K562 (cell line): ENCODE data around the gene STOML3. TPM values are rescaled to one million over a fixed set of nuclear protein-coding genes. Genes with fewer than 3 reads are reported as not detected.
"Not testable (repeated sequence)": the region's sequence is repeated elsewhere in the genome, so short reads cannot be mapped to it uniquely, and the experiment has no call there.

Source experiments
- ATAC-seq: fragments of 200-7000 bp; cut with Tn5 transposase; 3 replicates; pipeline ENCODE4 v1.9.1; 2020; ENCODE audit warnings: moderate library complexity
- BruUV-seq: library from RNA; stranded (reverse); fragments of 400-500 nt; replicated peaks from 2 replicates; lab custom pipeline; 2021; lab: Mats Ljungman, UMichigan
- CTCF ChIA-PET: fragments of 300-600 bp; formaldehyde crosslinking; extraction: SDS; loops from one replicate; lab custom pipeline; 2021; ENCODE audit warnings: low intra/inter-chr PET ratio; lab: Yijun Ruan, JAX
- POLR2A ChIA-PET: fragments of 300-600, 350-650 bp; sonication (Branson Sonifier 250); formaldehyde crosslinking; extraction: SDS; loops from one replicate; lab custom pipeline; 2021; ENCODE audit warnings: antibody characterized with exemption, inconsistent platforms; lab: Yijun Ruan, JAX
- DNase-seq, 4 experiments: peaks; one replicate each; pipeline versions ENCODE4 v3.0.0 to v3.0.0-alpha.2; 2011 to 2018; ENCODE audit warnings: low spot score in 3 of 4, mixed read lengths in 3 of 4; ENCODE audit errors: extremely low read depth in 1 of 4
- FAIRE-seq: peaks from 2 replicates; lab custom pipeline; 2011; peaks lifted over from hg19 to GRCh38; lab: Jason Lieb, UNC
- H2AFZ ChIP-seq: 2 replicates; pipeline ENCODE4 v1.6.0; 2011; ENCODE audit warnings: low read depth, low read length, control low read depth, inconsistent platforms
- H3K27ac ChIP-seq: fragments of 200-600 bp; 3 replicates; pipeline ENCODE4 v1.8.0; 2011; ENCODE audit warnings: low read depth, mild to moderate bottlenecking, control low read depth, inconsistent platforms, low read length, moderate library complexity, mixed read lengths; ENCODE audit errors: extremely low read depth
- H3K27me3 ChIP-seq, 2 experiments: fragments of 300-600 bp in 1 of 2; 2 replicates in 1 of 2; 3 replicates in 1 of 2; pipeline versions ENCODE4 v1.6.0 to v1.8.0; 2011; ENCODE audit warnings: inconsistent platforms in 2 of 2, low read length in 2 of 2, mild to moderate bottlenecking in 1 of 2, mixed read lengths in 1 of 2, moderate library complexity in 1 of 2; ENCODE audit not compliant: control insufficient read depth in 2 of 2, insufficient read depth in 2 of 2
- H3K36me3 ChIP-seq: fragments of 300-600 bp; 3 replicates; pipeline ENCODE4 v1.8.0; 2011; ENCODE audit warnings: mild to moderate bottlenecking, low read length, inconsistent platforms; ENCODE audit not compliant: control insufficient read depth, insufficient read depth
- H3K4me1 ChIP-seq, 2 experiments: fragments of 200-600 bp in 1 of 2; replicated peaks in 1 of 2; 2 replicates in 1 of 2; 3 replicates in 1 of 2; pipeline versions ENCODE4 v1.5.1 to v1.8.0; 2011; ENCODE audit warnings: inconsistent platforms in 2 of 2, low read length in 2 of 2, mild to moderate bottlenecking in 1 of 2, mixed read lengths in 1 of 2, moderate library complexity in 1 of 2; ENCODE audit not compliant: control insufficient read depth in 2 of 2, insufficient read depth in 2 of 2
- H3K4me2 ChIP-seq: 2 replicates; pipeline ENCODE4 v1.6.1; 2011; ENCODE audit warnings: low read length, control low read depth, inconsistent platforms, mixed read lengths; ENCODE audit not compliant: insufficient read depth
- H3K4me3 ChIP-seq: fragments of 200-600 bp; sonication (generic), shearing (Covaris generic); 2 replicates; pipeline ENCODE4 v1.5.1; 2016; ENCODE audit warnings: control low read depth, inconsistent platforms
- H3K79me2 ChIP-seq: fragments of 200-600 bp; 3 replicates; pipeline ENCODE4 v1.8.0; 2011; ENCODE audit warnings: low read length, inconsistent platforms; ENCODE audit not compliant: control insufficient read depth, insufficient read depth
- H3K9ac ChIP-seq, 2 experiments: 2 replicates each; pipeline versions ENCODE4 v1.6.0 to v1.6.1; 2011; ENCODE audit warnings: low read depth in 2 of 2, low read length in 2 of 2, control low read depth in 1 of 2, inconsistent platforms in 1 of 2, mild to moderate bottlenecking in 1 of 2, mixed read lengths in 1 of 2; ENCODE audit not compliant: insufficient read depth in 1 of 2
- H3K9me1 ChIP-seq: one replicate; pipeline ENCODE4 v1.6.0; 2011; ENCODE audit warnings: inconsistent platforms, mild to moderate bottlenecking, low read length, moderate library complexity; ENCODE audit not compliant: control insufficient read depth, insufficient read depth
- H3K9me3 ChIP-seq: replicated peaks from 2 replicates; pipeline ENCODE4 v1.5.1; 2011; ENCODE audit warnings: low read depth, low read length, inconsistent platforms; ENCODE audit not compliant: control insufficient read depth, insufficient read depth
- H4K20me1 ChIP-seq: replicated peaks from 2 replicates; pipeline ENCODE4 v1.6.1; 2011; ENCODE audit warnings: low read length, inconsistent platforms, mixed read lengths; ENCODE audit not compliant: control insufficient read depth, insufficient read depth
- DACH1 ChIP-seq: fragments of 450-650 bp; IDR thresholded peaks from 2 replicates; pipeline ENCODE4 v1.6.1; 2018; ENCODE audit not compliant: partially characterized antibody
- NFYB ChIP-seq: IDR thresholded peaks from 2 replicates; pipeline ENCODE4 v1.6.1; 2011; ENCODE audit warnings: mild to moderate bottlenecking, moderate library complexity; ENCODE audit not compliant: insufficient read length; ENCODE audit errors: extremely low read depth
- NR1H2 ChIP-seq: sonication (generic); formaldehyde crosslinking; IDR thresholded peaks from 2 replicates; pipeline ENCODE4 v1.4.0; 2020; ENCODE audit warnings: mild to moderate bottlenecking, missing genetic modification reagents
- U2AF1 ChIP-seq: fragments of 200-400 bp; formaldehyde crosslinking; optimal IDR thresholded peaks from 2 replicates; pipeline ENCODE3; 2017; ENCODE audit warnings: mild to moderate bottlenecking, low read depth, low read length, moderate library complexity
- WGBS: fragments of 100-300 bp; shearing (Covaris generic); methylation state at CpG from one replicate; pipeline ENCODE4 v1.1.6; 2016; ENCODE audit warnings: low coverage, mixed read lengths; ENCODE audit not compliant: insufficient coverage; ENCODE audit errors: missing lambda C conversion rate; 5-methylcytosine and 5-hydroxymethylcytosine counted together
- in situ Hi-C: fragments of 300-500 bp; cut with MboI; formaldehyde crosslinking; loops from 4 replicates; pipeline ENCODE4 v1.15.0; 2018; ENCODE audit warnings: inconsistent platforms, mixed read lengths
- intact Hi-C: fragments of 100-400 bp; cut with micrococcal nuclease; formaldehyde crosslinking; loops from 2 replicates; pipeline ENCODE4 v1.14.2; 2022
- polyA plus RNA-seq, 8 experiments: library from polyadenylated mRNA; depleted of rRNA in 4 of 8; stranded (reverse) in 5 of 8; unstranded in 3 of 8; fragments of >200 nt; fragmentation: Nextera tagmentation in 2 of 8; fragmentation: Illumina TruSeq in 1 of 8; extraction: Ambion mirVana in 2 of 8; extraction: Trizol in 1 of 8; gene quantifications; 2 replicates each; pipeline versions ENCODE4 v1.2.1 to v1.2.3, GENCODE V29; 2011 to 2014; ENCODE audit warnings: inconsistent platforms in 1 of 8, missing spikeins in 1 of 8
- total RNA-seq, 7 experiments: library from RNA; depleted of rRNA in 6 of 7; stranded (reverse); fragments of >200 nt in 6 of 7; fragmentation: Illumina TruSeq in 2 of 7; extraction: Trizol in 2 of 7; gene quantifications; 2 replicates each; pipeline versions ENCODE4 v1.2.1 to v1.2.3, GENCODE V29; 2011 to 2021; ENCODE audit warnings: low replicate concordance in 1 of 7

STOML3 gene
- total and polyA plus RNA-seq, 9 of the 15 experiments (the other 6 are each of a cell fraction or from before 2014, with no cell fraction given): 0.04 TPM; not detected in 8

DNA sequence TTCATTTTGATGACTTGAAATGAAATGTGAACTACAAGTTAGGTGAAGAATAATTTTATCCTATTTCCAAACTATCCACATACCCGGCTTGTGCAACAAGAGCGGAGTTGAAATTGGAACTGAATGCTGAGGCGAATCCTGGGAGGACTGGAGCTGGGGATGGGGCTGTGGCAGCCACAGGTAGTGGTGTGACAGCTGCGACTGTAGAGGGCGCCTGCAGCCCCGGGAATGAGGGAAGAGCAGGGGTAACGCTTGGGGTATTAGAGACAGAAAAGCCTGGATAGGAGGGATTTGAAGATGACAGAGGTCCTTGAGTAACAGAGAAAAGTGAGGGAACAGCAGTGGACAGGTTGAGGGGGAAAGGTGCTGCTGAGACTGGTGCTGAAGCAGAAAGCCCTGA is 22.0 kb upstream of the STOML3 start:
- Histone ChIP-seq H3K79me2 (no peaks in the 10 kb centered on the region), H3K27me3 (no peaks in the 10 kb centered on the region), H3K27ac (no peak overlapping the region), H2AFZ (no peak overlapping the region), H3K9me1 (no peaks in the 10 kb centered on the region), H4K20me1 (no peaks in the 10 kb centered on the region), H3K9ac (no peak overlapping the region), H3K9me3 (no peaks in the 10 kb centered on the region), H3K4me3 (no peak overlapping the region), H3K4me2 (no peak overlapping the region), H3K4me1 (no peaks in the 10 kb centered on the region), H3K36me3 (peaks cover 77% of the 10 kb centered on the region)
- CTCF ChIA-PET: no interaction called here
- BruUV-seq: no TSS peak
- 87% methylated on average over 7 of the region's 7 CpGs for WGBS
- intact Hi-C loops: no loop called here
- DNase-seq: peak in 1 of 4 experiments; percentile 12
- POLR2A ChIA-PET: no interaction called here
- no peak for FAIRE-seq
- ATAC-seq: peak; percentile 66
- in situ Hi-C loops: no loop called here
- no peak for TF ChIP-seq NR1H2 (CRISPR knock-in tag)
- TF ChIP-seq NFYB: no peak
- TF ChIP-seq U2AF1: no peak
- TF ChIP-seq DACH1: no peak

DNA sequence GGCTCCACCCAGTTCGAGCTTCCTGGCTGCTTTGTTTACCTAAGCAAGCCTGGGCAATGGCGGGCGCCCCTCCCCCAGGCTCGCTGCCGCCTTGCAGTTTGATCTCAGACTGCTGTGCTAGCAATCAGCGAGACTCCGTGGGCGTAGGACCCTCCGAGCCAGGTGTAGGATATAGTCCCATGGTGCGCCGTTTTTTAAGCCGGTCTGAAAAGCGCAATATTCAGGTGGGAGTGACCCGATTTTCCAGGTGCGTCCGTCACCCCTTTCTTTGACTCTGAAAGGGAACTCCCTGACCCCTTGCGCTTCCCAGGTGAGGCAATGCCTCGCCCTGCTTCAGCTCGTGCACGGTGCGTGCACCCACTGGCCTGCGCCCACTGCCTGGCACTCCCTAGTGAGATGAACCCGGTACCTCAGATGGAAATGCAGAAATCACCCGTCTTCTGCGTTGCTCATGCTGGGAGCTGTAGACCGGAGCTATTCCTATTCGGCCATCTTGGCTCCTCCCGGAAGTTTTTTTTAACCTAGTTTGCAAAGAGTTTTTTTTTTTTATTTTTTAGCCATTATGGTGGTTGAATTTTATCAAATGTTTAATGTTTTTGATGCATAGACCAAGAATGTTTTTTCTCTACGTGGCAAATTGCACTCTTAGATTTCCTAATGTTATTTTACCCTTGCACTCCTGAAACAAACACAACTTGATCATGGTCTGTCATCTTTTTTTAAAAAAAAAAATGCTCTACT is 15.9 kb upstream of the STOML3 start:
- H3K27me3 ChIP-seq, H3K79me2 ChIP-seq, CTCF ChIA-PET, intact Hi-C loops, H4K20me1 ChIP-seq, in situ Hi-C loops, H3K4me1 ChIP-seq, H3K4me2 ChIP-seq, H3K9ac ChIP-seq, DNase-seq, H3K9me1 ChIP-seq, H2AFZ ChIP-seq, BruUV-seq, FAIRE-seq, H3K27ac ChIP-seq, H3K9me3 ChIP-seq, H3K4me3 ChIP-seq, ATAC-seq: not testable (repeated sequence)
- H3K36me3 ChIP-seq: peaks cover 20% of the 10 kb centered on the region; the same call in 2 of the 3 replicates
- WGBS: 53% methylated on average over 2 of the region's 29 CpGs
- POLR2A ChIA-PET: interaction anchor here (0.6 kb wide), 1 partner anchor 74 kb away, joined by 5 read pairs; no protein-coding TSS in a partner anchor
